SK-N-SH treated with all-trans-retinoic acid at 6 μM for 48 hours (cell line): Measurements from ENCODE around the gene LHX6.

Experiments
- ATAC-seq: fragments of 200-7000 bp; cut with Tn5 transposase; 3 replicates; pipeline ENCODE4 v1.9.1; 2020; ENCODE audit warnings: mild to moderate bottlenecking, moderate library complexity
- ARNTL ChIP-seq: fragments of 450-650 bp; formaldehyde crosslinking; IDR thresholded peaks from 2 replicates; pipeline ENCODE4 v1.5.0; 2020; ENCODE audit warnings: low read depth, mild to moderate bottlenecking, moderate library complexity, borderline replicate concordance
- BACH2 ChIP-seq: fragments of 250-450 bp; sonication (Bioruptor Pico); IDR thresholded peaks from 2 replicates; pipeline ENCODE4 v1.9.0; 2021; ENCODE audit warnings: mild to moderate bottlenecking, borderline replicate concordance
- CREB5 ChIP-seq: fragments of 250-450 bp; sonication (Bioruptor Pico); IDR thresholded peaks from 2 replicates; pipeline ENCODE4 v1.5.1; 2020; ENCODE audit warnings: low read depth, mild to moderate bottlenecking, moderate library complexity
- CSDC2 ChIP-seq: fragments of 250-450 bp; sonication (Bioruptor Pico); IDR thresholded peaks from 2 replicates; pipeline ENCODE4 v1.5.0; 2020; ENCODE audit warnings: mild to moderate bottlenecking, moderate library complexity
- CSRNP3 ChIP-seq: fragments of 250-450 bp; sonication (Bioruptor Pico); IDR thresholded peaks from 2 replicates; pipeline ENCODE4 v1.5.1; 2021; ENCODE audit warnings: mild to moderate bottlenecking, moderate library complexity
- ESRRG ChIP-seq: fragments of 250-450 bp; sonication (Bioruptor Pico); IDR thresholded peaks from 2 replicates; pipeline ENCODE4 v1.6.1; 2021; ENCODE audit warnings: mild to moderate bottlenecking
- GLIS3 ChIP-seq: fragments of 250-450 bp; sonication (Bioruptor Pico); IDR thresholded peaks from 2 replicates; pipeline ENCODE4 v1.5.0; 2020; ENCODE audit warnings: mild to moderate bottlenecking, moderate library complexity
- ISL1 ChIP-seq: fragments of 250-450 bp; sonication (Bioruptor Pico); IDR thresholded peaks from 2 replicates; pipeline ENCODE4 v2.1.2; 2022; ENCODE audit warnings: mild to moderate bottlenecking, moderate library complexity
- OSR1 ChIP-seq: fragments of 250-450 bp; sonication (Bioruptor Pico); IDR thresholded peaks from 2 replicates; pipeline ENCODE4 v1.8.0; 2022; ENCODE audit warnings: moderate library complexity, mild to moderate bottlenecking, inconsistent platforms
- POU6F1 ChIP-seq: fragments of 250-450 bp; sonication (Bioruptor Pico); IDR thresholded peaks from 2 replicates; pipeline ENCODE4 v1.8.0; 2021; ENCODE audit warnings: low read depth, mild to moderate bottlenecking, moderate library complexity, borderline replicate concordance
- PPARA ChIP-seq: fragments of 250-450 bp; sonication (Bioruptor Pico); IDR thresholded peaks from 2 replicates; pipeline ENCODE4 v1.5.0; 2020; ENCODE audit warnings: mild to moderate bottlenecking, borderline replicate concordance
- SNAI2 ChIP-seq: fragments of 250-450 bp; sonication (Bioruptor Pico); IDR thresholded peaks from 2 replicates; pipeline ENCODE4 v1.5.0; 2020; ENCODE audit warnings: mild to moderate bottlenecking, moderate library complexity
- TCF4 ChIP-seq: fragments of 250-450 bp; sonication (Bioruptor Pico); IDR thresholded peaks from 2 replicates; pipeline ENCODE4 v1.8.0; 2021; ENCODE audit warnings: mild to moderate bottlenecking, moderate library complexity, borderline replicate concordance
- TOX ChIP-seq: fragments of 250-450 bp; sonication (Bioruptor Pico); IDR thresholded peaks from 2 replicates; pipeline ENCODE4 v1.8.0; 2021; ENCODE audit warnings: mild to moderate bottlenecking, moderate library complexity, borderline replicate concordance
- TSHZ2 ChIP-seq: fragments of 250-450 bp; sonication (Bioruptor Pico); IDR thresholded peaks from 2 replicates; pipeline ENCODE4 v1.5.0; 2020; ENCODE audit warnings: mild to moderate bottlenecking, moderate library complexity
- ZC3H10 ChIP-seq: fragments of 250-450 bp; sonication (Bioruptor Pico); IDR thresholded peaks from 2 replicates; pipeline ENCODE4 v1.5.1; 2021; ENCODE audit warnings: mild to moderate bottlenecking, moderate library complexity
- ZFP3 ChIP-seq: fragments of 250-450 bp; sonication (Bioruptor Pico); IDR thresholded peaks from 2 replicates; pipeline ENCODE4 v1.5.0; 2020; ENCODE audit warnings: mild to moderate bottlenecking, moderate library complexity
- ZFP30 ChIP-seq: fragments of 450-650 bp; formaldehyde crosslinking; IDR thresholded peaks from 2 replicates; pipeline ENCODE4 v1.5.0; 2022; ENCODE audit warnings: mild to moderate bottlenecking, moderate library complexity
- ZNF565 ChIP-seq: fragments of 450-650 bp; formaldehyde crosslinking; conservative IDR thresholded peaks from 2 replicates; pipeline ENCODE4 v1.5.0; 2020; ENCODE audit warnings: low read depth, mild to moderate bottlenecking, moderate library complexity
- ZNF70 ChIP-seq: fragments of 450-650 bp; formaldehyde crosslinking; IDR thresholded peaks from 2 replicates; pipeline ENCODE4 v1.5.0; 2020; ENCODE audit warnings: mild to moderate bottlenecking, moderate library complexity
- ZNF8 ChIP-seq: fragments of 450-650 bp; formaldehyde crosslinking; IDR thresholded peaks from 2 replicates; pipeline ENCODE4 v1.5.0; 2020; ENCODE audit warnings: mild to moderate bottlenecking, moderate library complexity
- TF ChIP-seq, protein P1 (sequence below): fragments of 250-450 bp; sonication (Bioruptor Pico); IDR thresholded peaks from 2 replicates; pipeline ENCODE4 v1.8.0; 2020; ENCODE audit warnings: mild to moderate bottlenecking, moderate library complexity, borderline replicate concordance

LHX6 gene

DNA sequence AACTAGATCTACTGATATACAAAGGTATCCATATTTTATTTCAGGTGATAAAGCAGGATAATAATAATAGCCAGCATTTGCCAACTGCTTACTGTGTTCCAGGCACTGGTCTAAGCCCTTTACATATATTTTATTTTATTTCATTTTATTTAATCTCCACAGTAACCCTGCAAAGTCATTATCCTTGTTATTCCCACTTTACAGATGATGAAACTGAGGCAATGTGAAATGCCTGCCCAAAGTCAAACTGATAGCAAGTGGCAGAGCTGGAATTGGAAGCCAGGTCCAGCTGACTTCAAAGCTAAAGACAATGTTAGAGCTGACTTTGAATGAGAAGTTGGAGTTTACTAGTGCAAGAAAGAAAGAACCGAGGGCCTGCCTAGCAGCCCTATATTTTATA is 44.2 kb downstream of the LHX6 start:
- TF ChIP-seq CSDC2 (CRISPR knock-in tag) = no peak
- no peak for TF ChIP-seq PPARA (CRISPR knock-in tag)
- TF ChIP-seq BACH2 = no peak
- TF ChIP-seq ZFP3 = no peak
- no peak for TF ChIP-seq POU6F1
- no peak for TF ChIP-seq TOX (CRISPR knock-in tag)
- ATAC-seq = no peak

DNA sequence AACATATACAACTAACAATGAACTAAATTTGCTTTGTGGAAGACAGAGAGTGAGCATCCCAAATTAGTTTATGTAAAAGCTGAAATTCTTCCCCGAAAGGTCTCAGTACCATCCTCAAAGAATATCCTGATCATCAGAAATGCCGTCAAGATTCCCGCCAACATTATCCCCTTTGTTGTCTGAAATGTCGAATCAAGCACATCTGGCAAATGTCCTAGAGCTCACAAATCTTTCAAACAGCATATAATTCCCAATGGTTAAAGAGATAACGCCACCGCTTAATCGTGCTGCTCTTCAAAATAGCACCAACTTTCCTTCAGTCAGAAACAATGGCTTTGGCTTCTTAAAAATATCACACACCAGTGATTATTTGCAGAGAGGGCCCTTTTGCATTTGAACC is 45.3 kb downstream of the LHX6 start:
- ATAC-seq = no peak
- TF ChIP-seq ISL1 (CRISPR knock-in tag) (no peak), ZNF70 (no peak), ZC3H10 (CRISPR knock-in tag) (no peak), ZNF565 (CRISPR knock-in tag) (no peak), CREB5 (CRISPR knock-in tag) (no peak), GLIS3 (CRISPR knock-in tag) (no peak), ZFP3 (no peak), ZFP30 (CRISPR knock-in tag) (no peak), OSR1 (CRISPR knock-in tag) (no peak), ARNTL (no peak), CSRNP3 (CRISPR knock-in tag) (no peak), BACH2 (no peak), PPARA (CRISPR knock-in tag) (no peak), ZNF8 (no peak), TSHZ2 (CRISPR knock-in tag) (no peak), SNAI2 (CRISPR knock-in tag) (no peak), TOX (CRISPR knock-in tag) (no peak), POU6F1 (no peak), CSDC2 (CRISPR knock-in tag) (no peak)
- TF ChIP-seq, protein P1, sequence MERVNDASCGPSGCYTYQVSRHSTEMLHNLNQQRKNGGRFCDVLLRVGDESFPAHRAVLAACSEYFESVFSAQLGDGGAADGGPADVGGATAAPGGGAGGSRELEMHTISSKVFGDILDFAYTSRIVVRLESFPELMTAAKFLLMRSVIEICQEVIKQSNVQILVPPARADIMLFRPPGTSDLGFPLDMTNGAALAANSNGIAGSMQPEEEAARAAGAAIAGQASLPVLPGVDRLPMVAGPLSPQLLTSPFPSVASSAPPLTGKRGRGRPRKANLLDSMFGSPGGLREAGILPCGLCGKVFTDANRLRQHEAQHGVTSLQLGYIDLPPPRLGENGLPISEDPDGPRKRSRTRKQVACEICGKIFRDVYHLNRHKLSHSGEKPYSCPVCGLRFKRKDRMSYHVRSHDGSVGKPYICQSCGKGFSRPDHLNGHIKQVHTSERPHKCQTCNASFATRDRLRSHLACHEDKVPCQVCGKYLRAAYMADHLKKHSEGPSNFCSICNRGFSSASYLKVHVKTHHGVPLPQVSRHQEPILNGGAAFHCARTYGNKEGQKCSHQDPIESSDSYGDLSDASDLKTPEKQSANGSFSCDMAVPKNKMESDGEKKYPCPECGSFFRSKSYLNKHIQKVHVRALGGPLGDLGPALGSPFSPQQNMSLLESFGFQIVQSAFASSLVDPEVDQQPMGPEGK (CRISPR knock-in tag) = no peak

DNA sequence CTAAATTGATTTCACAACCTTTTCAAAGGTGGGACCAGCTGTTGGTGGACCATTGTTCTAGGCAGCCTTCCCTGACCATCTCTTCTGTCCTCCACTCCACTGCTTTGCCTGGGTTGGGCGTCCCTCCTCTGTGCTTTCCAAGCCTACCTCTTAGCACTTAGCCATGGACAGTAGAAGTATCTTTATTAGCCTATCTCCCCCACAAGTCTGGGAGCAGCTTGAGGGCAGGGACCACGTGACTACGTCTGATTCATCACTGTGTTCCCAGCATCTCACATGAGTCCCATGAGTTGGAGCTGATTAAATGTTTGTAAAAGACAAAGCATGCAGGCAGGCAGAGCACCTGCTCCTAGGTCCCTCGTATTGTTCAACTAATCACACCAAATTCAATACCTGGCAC is 48.1 kb downstream of the LHX6 start:
- ATAC-seq = peak; percentile 79
- TF ChIP-seq SNAI2 (CRISPR knock-in tag) (no peak), CSDC2 (CRISPR knock-in tag) (no peak), ZFP30 (CRISPR knock-in tag) (no peak), PPARA (CRISPR knock-in tag) (no peak), TCF4 (no peak), ESRRG (CRISPR knock-in tag) (no peak), ZNF8 (no peak), TOX (CRISPR knock-in tag) (no peak), GLIS3 (CRISPR knock-in tag) (no peak), CREB5 (CRISPR knock-in tag) (no peak), CSRNP3 (CRISPR knock-in tag) (no peak)
- TF ChIP-seq, protein P1 (CRISPR knock-in tag) = no peak
